Mesenchymal stem cell (in vitro differentiated cells and primary cell): ENCODE data around the gene B3GLCT.
A peak's percentile ranks its signal among the peaks of the same experiment; 100 is the strongest.

Experiments used
- DNase-seq: peaks from one replicate; pipeline ENCODE4 v3.0.0-alpha.2; 2013
- H2AFZ ChIP-seq: one replicate; pipeline ENCODE4 v1.6.1; 2013; ENCODE audit warnings: low read depth, mild to moderate bottlenecking, control low read depth, inconsistent platforms, low read length, moderate library complexity
- H2AK5ac ChIP-seq: 2 replicates; pipeline ENCODE4 v1.6.1; 2013; ENCODE audit warnings: low read length, moderate library complexity, mild to moderate bottlenecking, inconsistent platforms; ENCODE audit not compliant: severe bottlenecking
- H2BK120ac ChIP-seq: one replicate; pipeline ENCODE4 v1.6.1; 2013; ENCODE audit warnings: low read depth, mild to moderate bottlenecking, inconsistent platforms, low read length, moderate library complexity
- H2BK12ac ChIP-seq, 2 experiments: one replicate each; pipeline ENCODE4 v1.6.1; 2013; ENCODE audit warnings: inconsistent platforms in 2 of 2, low read length in 2 of 2, mild to moderate bottlenecking in 2 of 2, moderate library complexity in 2 of 2, control low read depth in 1 of 2
- H2BK15ac ChIP-seq: one replicate; pipeline ENCODE4 v1.6.1; 2013; ENCODE audit warnings: mild to moderate bottlenecking, low read depth, inconsistent platforms; ENCODE audit not compliant: poor library complexity, severe bottlenecking
- H2BK5ac ChIP-seq: 2 replicates; pipeline ENCODE4 v1.6.1; 2013; ENCODE audit warnings: low read depth, mild to moderate bottlenecking, low read length, control low read depth, inconsistent platforms; ENCODE audit not compliant: poor library complexity, severe bottlenecking
- H3K14ac ChIP-seq, 2 experiments: one replicate each; pipeline ENCODE4 v1.6.1; 2013; ENCODE audit warnings: inconsistent platforms in 2 of 2, low read length in 2 of 2, control low read depth in 1 of 2, mild to moderate bottlenecking in 1 of 2, moderate library complexity in 1 of 2
- H3K18ac ChIP-seq, 2 experiments: one replicate each; pipeline ENCODE4 v1.6.1; 2013; ENCODE audit warnings: inconsistent platforms in 2 of 2, low read length in 2 of 2, control low read depth in 1 of 2, low read depth in 1 of 2, mild to moderate bottlenecking in 1 of 2
- H3K23ac ChIP-seq, 2 experiments: one replicate each; pipeline ENCODE4 v1.6.1; 2013; ENCODE audit warnings: inconsistent platforms in 2 of 2, low read length in 2 of 2, mild to moderate bottlenecking in 2 of 2, moderate library complexity in 2 of 2, control low read depth in 1 of 2
- H3K27ac ChIP-seq: 2 replicates; pipeline ENCODE4 v1.5.1; 2013; ENCODE audit warnings: mild to moderate bottlenecking, moderate library complexity, low read length, control low read depth, inconsistent platforms; ENCODE audit not compliant: poor library complexity, severe bottlenecking
- H3K27me3 ChIP-seq, 2 experiments: 2 replicates each; pipeline versions ENCODE4 v1.6.1 to v1.7.0; 2013; ENCODE audit warnings: low read length in 2 of 2, mild to moderate bottlenecking in 2 of 2, moderate library complexity in 2 of 2, control low read depth in 1 of 2, inconsistent platforms in 1 of 2; ENCODE audit not compliant: control insufficient read depth in 1 of 2, insufficient read depth in 1 of 2
- H3K36me3 ChIP-seq, 2 experiments: 2 replicates each; pipeline versions ENCODE4 v1.6.1 to v1.7.0; 2013; ENCODE audit warnings: low read length in 2 of 2, control low read depth in 1 of 2, inconsistent platforms in 1 of 2, low read depth in 1 of 2, mild to moderate bottlenecking in 1 of 2; ENCODE audit not compliant: insufficient read depth in 2 of 2, control insufficient read depth in 1 of 2
- H3K4ac ChIP-seq, 2 experiments: one replicate each; pipeline ENCODE4 v1.6.1; 2013; ENCODE audit warnings: inconsistent platforms in 2 of 2, low read length in 2 of 2, mild to moderate bottlenecking in 2 of 2, moderate library complexity in 2 of 2, control low read depth in 1 of 2, low read depth in 1 of 2
- H3K4me1 ChIP-seq: 2 replicates; pipeline ENCODE4 v1.6.1; 2013; ENCODE audit warnings: low read depth, low read length, control low read depth; ENCODE audit not compliant: control insufficient read depth, insufficient read depth
- H3K4me2 ChIP-seq: 2 replicates; pipeline ENCODE4 v1.6.1; 2013; ENCODE audit warnings: low read length, mild to moderate bottlenecking, inconsistent platforms; ENCODE audit not compliant: poor library complexity, severe bottlenecking
- H3K4me3 ChIP-seq, 2 experiments: 2 replicates each; pipeline versions ENCODE4 v1.5.1 to v1.7.0; 2013; ENCODE audit warnings: low read length in 2 of 2, mild to moderate bottlenecking in 2 of 2, control low read depth in 1 of 2, low read depth in 1 of 2; ENCODE audit not compliant: insufficient read depth in 1 of 2
- H3K79me1 ChIP-seq: replicated peaks from 2 replicates; pipeline ENCODE4 v1.6.1; 2013; ENCODE audit warnings: mild to moderate bottlenecking, control low read depth, low read length, inconsistent platforms; ENCODE audit not compliant: poor library complexity, severe bottlenecking
- H3K9ac ChIP-seq: 2 replicates; pipeline ENCODE4 v1.7.0; 2013; ENCODE audit warnings: mild to moderate bottlenecking, low read length, moderate library complexity
- H3K9me3 ChIP-seq: 2 replicates; pipeline ENCODE4 v1.7.0; 2013; ENCODE audit warnings: mild to moderate bottlenecking, low read length; ENCODE audit not compliant: control insufficient read depth
- H4K8ac ChIP-seq: one replicate; pipeline ENCODE4 v1.6.1; 2013; ENCODE audit warnings: inconsistent platforms, mild to moderate bottlenecking, low read length, moderate library complexity
- H4K91ac ChIP-seq: one replicate; pipeline ENCODE4 v1.6.1; 2013; ENCODE audit warnings: mild to moderate bottlenecking, low read length, inconsistent platforms
- WGBS: methylation state at CpG from one replicate; pipeline ENCODE4 v1.1.7; 2013; ENCODE audit warnings: mixed read lengths; 5-methylcytosine and 5-hydroxymethylcytosine counted together

The B3GLCT gene

GRCh38 chr13:31182987-31183386 lies 16.8 kb upstream of the B3GLCT start:
- H3K27me3 ChIP-seq: peaks cover 0 to under 1% of the 10 kb centered on the region in 2 experiments
- no peak overlapping the region for H3K4ac ChIP-seq
- H2AFZ ChIP-seq: no peak overlapping the region
- H3K9me3 ChIP-seq: no peaks in the 10 kb centered on the region
- 94% methylated on average over 20 of the region's 26 CpGs for WGBS
- no peak overlapping the region for H3K4me2 ChIP-seq
- no peak overlapping the region for H3K18ac ChIP-seq
- no peak overlapping the region for H3K23ac ChIP-seq
- H3K14ac ChIP-seq: no peak overlapping the region
- no peak overlapping the region for H4K91ac ChIP-seq
- H4K8ac ChIP-seq: no peak overlapping the region
- H3K4me3 ChIP-seq: no peak overlapping the region
- no peak overlapping the region for H2BK120ac ChIP-seq
- H3K9ac ChIP-seq: no peak overlapping the region
- no peak overlapping the region for H2BK15ac ChIP-seq
- no peak overlapping the region for H2BK5ac ChIP-seq
- no peaks in the 10 kb centered on the region for H3K79me1 ChIP-seq
- H3K27ac ChIP-seq: no peak overlapping the region
- no peak overlapping the region for H2AK5ac ChIP-seq
- H3K36me3 ChIP-seq: no peaks in the 10 kb centered on the region
- H2BK12ac ChIP-seq: no peak overlapping the region
- H3K4me1 ChIP-seq: no peaks in the 10 kb centered on the region
- DNase-seq: no peak

DNA sequence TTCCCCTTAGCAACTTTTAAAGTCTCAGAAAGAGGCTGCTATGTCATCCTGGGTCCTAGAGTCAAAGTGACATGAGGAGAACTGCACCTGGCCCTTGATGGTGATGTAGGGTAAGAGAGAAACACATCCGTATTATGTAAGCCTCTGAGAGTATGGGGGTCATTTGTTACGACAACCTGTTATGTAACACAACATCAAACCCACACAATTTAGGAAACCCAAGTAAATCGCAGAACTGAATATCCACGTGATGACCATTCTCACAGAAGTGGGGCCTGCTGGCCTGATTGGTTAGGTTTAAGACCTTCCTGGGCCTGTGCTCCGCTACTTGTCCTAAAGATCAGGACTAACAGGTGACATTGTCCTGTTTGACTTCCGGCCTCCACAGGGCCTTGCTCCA lies 15.3 kb upstream of the B3GLCT start:
- Histone ChIP-seq H3K79me1 (no peaks in the 10 kb centered on the region), H3K36me3 (no peaks in the 10 kb centered on the region), H3K14ac (no peak overlapping the region), H2BK12ac (no peak overlapping the region), H3K9me3 (peaks cover 5% of the 10 kb centered on the region), H4K91ac (no peak overlapping the region), H3K4ac (no peak overlapping the region), H2AK5ac (no peak overlapping the region), H2BK15ac (no peak overlapping the region), H3K18ac (no peak overlapping the region), H3K23ac (peak overlapping the region in 1 of 2 experiments; percentile 2), H3K9ac (no peak overlapping the region), H3K27me3 (peaks cover 0 to 8% of the 10 kb centered on the region in 2 experiments), H2BK120ac (no peak overlapping the region), H4K8ac (no peak overlapping the region), H2BK5ac (no peak overlapping the region), H3K4me1 (no peaks in the 10 kb centered on the region), H3K27ac (no peak overlapping the region), H2AFZ (no peak overlapping the region), H3K4me2 (no peak overlapping the region), H3K4me3 (no peak overlapping the region)
- 97% methylated on average over 6 of the region's 6 CpGs for WGBS
- DNase-seq: no peak

- no peak overlapping the region for H2AFZ ChIP-seq
- H3K18ac ChIP-seq: no peak overlapping the region
- H3K9me3 ChIP-seq: peaks cover 5% of the 10 kb centered on the region
- no peak for DNase-seq
- no peak overlapping the region for H2AK5ac ChIP-seq
- WGBS: 98% methylated on average over 4 of the region's 7 CpGs
- H3K4me1 ChIP-seq: no peaks in the 10 kb centered on the region
- no peaks in the 10 kb centered on the region for H3K79me1 ChIP-seq
- no peak overlapping the region for H4K8ac ChIP-seq
- no peak overlapping the region for H2BK15ac ChIP-seq
- no peaks in the 10 kb centered on the region for H3K36me3 ChIP-seq
- H2BK120ac ChIP-seq: no peak overlapping the region
- H2BK12ac ChIP-seq: no peak overlapping the region
- H4K91ac ChIP-seq: no peak overlapping the region
- H3K4ac ChIP-seq: no peak overlapping the region
- H3K14ac ChIP-seq: no peak overlapping the region
- no peak overlapping the region for H3K9ac ChIP-seq
- no peak overlapping the region for H3K4me3 ChIP-seq
- no peak overlapping the region for H2BK5ac ChIP-seq
- H3K27ac ChIP-seq: no peak overlapping the region
- peaks cover 0 to 11% of the 10 kb centered on the region in 2 experiments for H3K27me3 ChIP-seq
- no peak overlapping the region for H3K4me2 ChIP-seq
- no peak overlapping the region for H3K23ac ChIP-seq
Observed at GRCh38 chr13:31184981-31185645, 14.7 kb upstream of the B3GLCT start.

- H3K27me3 ChIP-seq: peaks cover 0 to 14% of the 10 kb centered on the region in 2 experiments
- H2AK5ac ChIP-seq: no peak overlapping the region
- 100% methylated on average over 3 of the region's 4 CpGs for WGBS
- peaks cover 5% of the 10 kb centered on the region for H3K9me3 ChIP-seq
- H2AFZ ChIP-seq: no peak overlapping the region
- H2BK15ac ChIP-seq: no peak overlapping the region
- no peak overlapping the region for H3K4me2 ChIP-seq
- DNase-seq: no peak
- no peak overlapping the region for H3K9ac ChIP-seq
- H3K27ac ChIP-seq: no peak overlapping the region
- no peak overlapping the region for H4K91ac ChIP-seq
- no peak overlapping the region for H3K4ac ChIP-seq
- H3K4me1 ChIP-seq: no peaks in the 10 kb centered on the region
- H3K4me3 ChIP-seq: no peak overlapping the region
- no peak overlapping the region for H3K18ac ChIP-seq
- no peak overlapping the region for H2BK5ac ChIP-seq
- H3K14ac ChIP-seq: no peak overlapping the region
- no peak overlapping the region for H2BK12ac ChIP-seq
- no peaks in the 10 kb centered on the region for H3K79me1 ChIP-seq
- H3K23ac ChIP-seq: no peak overlapping the region
- H2BK120ac ChIP-seq: no peak overlapping the region
- H4K8ac ChIP-seq: no peak overlapping the region
- H3K36me3 ChIP-seq: no peaks in the 10 kb centered on the region
Observed at GRCh38 chr13:31191748-31192147, 8.0 kb upstream of the B3GLCT start.
